Anterior cingulate cortex (tissue), 58 donors: Measurements from ENCODE around the gene CELF2.
A peak's percentile ranks its signal among the peaks of the same experiment; 100 is the strongest.

Experiments
- DNase-seq, 58 donors: peaks; one replicate each; lab custom pipeline; 2025; lab: John Stamatoyannopoulos, UW

CELF2 gene

DNA sequence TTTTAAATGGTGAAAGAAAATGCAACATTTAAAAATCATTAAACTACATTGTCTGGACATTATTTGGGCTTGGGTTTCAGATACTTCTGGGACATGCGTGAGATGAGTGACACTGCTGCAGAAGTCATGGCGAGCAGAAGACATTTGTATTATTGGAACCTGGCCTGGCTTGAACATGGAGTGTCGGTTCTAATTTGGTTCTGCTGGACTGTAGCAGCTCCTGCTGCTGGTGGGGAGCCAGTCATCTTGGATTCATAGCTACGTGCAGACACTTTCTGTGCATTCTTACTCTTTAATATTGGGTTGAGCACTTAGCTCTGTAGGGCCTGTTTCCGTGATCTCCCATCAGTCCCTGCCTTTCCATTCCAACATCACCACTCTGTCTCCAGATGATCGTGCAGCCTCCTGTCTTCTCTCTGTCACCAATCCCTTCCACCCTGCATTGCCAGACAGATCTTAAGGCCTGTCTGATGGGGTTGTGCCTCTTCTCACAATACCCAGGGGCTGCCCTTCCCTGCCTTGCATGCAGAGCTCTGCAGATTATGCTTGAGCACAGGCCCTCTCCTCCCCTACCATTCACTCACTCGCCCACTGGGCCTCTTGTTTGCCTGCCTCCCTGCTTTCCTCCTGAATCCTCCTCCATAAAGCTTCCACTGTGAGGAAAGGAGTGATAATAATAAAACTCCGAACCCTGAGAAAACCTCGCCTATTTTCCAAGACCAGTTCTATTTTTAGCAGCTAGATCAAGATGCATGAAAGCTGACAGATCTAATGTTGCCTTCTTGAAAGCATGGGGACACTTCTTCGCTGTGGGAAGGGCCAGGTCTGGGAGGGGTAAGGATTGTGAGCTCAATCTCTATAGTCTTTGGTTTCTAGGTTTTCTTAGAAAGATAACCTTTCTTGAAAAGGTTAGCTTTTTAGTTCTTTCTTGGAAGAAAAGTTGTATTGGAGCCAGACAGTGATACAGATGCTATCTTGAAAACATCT lies 32.9 kb downstream of the CELF2 start:
- DNase-seq, result no peak

DNA sequence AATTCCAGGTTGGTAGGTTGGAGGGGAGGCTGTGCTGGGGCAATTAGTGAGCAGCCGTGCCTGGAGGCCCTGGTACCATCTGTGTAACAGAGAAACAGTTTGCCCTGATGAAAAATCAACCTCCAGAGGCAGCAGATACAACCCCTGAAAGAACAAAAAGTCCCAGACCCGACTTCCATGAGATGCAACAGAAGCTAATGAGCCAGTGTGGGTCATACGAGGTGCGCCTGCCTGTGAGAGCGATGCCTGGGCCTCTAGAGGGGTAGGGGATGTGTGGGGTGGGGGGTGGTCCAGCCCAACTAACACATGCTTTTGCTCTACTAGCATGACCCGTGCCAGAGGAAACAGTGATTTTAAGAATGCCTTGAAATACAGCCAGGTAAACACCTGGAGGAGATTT lies 39.3 kb downstream of the CELF2 start:
- no peak for DNase-seq

DNA sequence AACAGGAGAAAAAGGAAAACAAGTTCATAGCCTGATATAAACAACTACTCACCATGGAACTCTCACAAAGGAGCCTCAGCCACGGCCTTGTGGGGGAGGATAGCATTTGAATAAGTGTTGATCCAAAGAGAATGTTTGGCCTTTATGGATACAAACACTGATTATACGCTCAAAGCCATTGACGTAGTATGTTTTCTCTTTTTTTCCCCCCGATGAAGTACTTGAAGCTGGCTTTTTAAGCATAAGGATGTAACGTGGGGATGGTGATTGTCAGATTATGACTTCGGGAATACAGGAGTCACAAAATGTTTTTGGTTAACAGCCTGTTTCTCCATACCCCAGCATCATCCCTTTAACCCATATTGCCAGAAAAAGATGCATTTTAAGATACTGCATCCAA lies 39.8 kb downstream of the CELF2 start:
- no peak for DNase-seq

DNA sequence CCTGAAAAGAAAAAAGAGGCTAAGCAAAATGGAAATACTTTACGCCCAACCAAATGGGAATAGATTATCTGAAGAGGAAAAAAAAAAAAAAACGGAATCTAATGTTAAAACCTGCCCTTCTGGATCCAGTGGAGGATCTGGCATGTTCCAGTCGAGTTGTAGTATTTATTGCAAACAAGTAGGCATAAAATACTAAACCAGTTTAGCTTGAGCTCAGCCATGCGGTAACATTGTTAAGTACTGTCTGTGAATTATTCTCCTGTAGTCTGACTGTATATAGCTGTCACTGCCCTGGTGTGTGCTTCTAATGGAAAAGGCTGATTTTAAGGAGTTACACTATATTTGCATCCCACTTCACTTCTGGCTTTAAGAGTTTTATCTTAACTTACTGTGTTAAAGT lies 40.3 kb downstream of the CELF2 start:
- no peak for DNase-seq

DNA sequence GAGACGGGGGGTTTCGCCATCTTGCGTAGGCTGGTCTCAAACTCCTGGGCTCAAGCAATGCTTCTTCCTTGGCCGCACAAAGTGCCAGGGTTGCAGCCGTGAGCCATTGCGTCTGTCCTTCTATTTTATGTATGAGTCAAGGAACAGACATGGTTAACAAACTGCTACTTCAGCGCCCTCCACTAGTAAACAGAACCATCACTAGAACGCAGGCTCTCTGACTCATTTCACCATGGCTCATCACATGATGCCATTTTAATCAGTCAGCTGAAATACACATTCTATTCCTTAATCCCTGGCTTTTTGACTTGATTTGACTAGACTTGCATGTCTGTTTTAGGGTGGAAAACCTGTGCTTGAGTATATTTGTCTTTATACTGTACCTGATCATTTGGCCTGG lies 41.3 kb downstream of the CELF2 start:
- DNase-seq, result no peak

DNA sequence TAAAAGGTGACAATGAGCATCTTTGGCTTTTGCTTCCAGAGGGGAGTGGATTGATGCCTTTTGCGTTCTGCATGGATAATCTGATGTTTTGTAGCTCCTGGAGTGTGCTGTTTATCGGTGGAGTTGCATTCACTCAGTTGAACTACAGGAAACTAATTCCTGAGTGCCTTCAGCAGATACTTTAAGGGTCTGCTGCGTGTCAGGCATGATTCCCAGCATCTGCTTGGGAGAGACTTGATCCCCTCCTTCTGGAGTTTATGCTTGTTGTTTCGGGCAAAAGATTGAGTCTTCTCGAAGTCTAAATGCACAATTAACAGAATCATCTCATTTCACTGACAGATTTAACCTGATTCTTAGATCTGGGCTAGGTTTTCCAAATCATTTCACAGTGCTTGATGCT lies 46.2 kb downstream of the CELF2 start:
- DNase-seq, result no peak

DNA sequence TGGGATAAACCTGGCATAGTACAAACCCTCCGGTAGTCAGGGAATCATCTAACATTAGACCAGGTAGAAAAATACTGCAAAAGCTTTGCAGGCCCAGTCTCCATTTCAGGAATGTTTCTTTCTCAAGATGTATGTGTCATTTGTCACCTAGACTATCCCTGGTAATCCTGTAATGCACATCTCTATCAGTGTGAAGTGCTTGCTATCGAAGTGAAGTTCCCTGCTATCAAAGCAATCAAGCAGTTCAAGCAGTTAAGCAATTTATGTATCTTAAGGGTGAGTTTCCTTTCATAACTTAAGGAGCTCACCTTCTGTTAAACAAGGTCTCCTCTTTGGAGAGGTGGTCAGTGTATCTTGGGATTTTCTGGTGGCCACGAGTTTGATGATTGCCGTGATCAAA lies 47.2 kb downstream of the CELF2 start:
- DNase-seq, result no peak

DNA sequence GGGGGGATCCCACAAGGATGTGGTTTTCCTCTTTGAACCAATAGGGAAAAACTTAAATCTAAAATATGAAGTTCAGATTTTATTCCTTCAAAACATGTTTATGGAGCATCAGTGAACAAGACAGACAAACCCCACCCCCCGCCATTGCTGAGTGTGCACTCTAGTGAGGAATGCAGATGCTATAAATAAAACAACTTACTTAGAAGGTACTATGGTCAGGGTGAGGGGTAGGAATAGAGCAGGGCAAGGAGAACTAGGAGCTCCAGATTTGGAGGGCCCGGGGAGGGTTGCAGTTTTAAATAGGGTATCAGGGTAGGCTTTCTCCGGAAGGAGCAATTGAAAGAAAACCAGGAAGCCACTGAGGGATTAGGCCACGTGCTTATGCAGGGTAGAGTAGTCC lies 47.9 kb downstream of the CELF2 start:
- DNase-seq, result no peak

DNA sequence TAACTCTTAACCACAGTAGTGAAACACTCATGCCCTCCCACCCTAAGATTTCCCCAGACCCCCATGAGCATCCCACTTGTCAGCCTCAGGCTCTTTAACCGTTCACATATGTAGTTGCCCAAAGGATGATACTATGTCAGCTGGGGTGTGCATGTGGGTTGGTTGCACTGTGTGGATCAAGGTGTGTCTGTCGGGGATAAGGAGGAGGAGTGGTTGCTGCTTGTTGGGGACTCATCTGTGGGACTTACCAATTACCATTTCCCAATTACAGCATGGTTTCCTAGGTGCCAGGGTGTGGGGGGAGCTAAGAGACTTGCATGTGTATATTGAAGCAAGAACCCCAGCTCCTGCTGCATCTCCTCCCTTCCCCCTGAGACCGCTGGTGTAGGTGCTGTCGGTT lies 48.8 kb downstream of the CELF2 start:
- DNase-seq, result no peak

DNA sequence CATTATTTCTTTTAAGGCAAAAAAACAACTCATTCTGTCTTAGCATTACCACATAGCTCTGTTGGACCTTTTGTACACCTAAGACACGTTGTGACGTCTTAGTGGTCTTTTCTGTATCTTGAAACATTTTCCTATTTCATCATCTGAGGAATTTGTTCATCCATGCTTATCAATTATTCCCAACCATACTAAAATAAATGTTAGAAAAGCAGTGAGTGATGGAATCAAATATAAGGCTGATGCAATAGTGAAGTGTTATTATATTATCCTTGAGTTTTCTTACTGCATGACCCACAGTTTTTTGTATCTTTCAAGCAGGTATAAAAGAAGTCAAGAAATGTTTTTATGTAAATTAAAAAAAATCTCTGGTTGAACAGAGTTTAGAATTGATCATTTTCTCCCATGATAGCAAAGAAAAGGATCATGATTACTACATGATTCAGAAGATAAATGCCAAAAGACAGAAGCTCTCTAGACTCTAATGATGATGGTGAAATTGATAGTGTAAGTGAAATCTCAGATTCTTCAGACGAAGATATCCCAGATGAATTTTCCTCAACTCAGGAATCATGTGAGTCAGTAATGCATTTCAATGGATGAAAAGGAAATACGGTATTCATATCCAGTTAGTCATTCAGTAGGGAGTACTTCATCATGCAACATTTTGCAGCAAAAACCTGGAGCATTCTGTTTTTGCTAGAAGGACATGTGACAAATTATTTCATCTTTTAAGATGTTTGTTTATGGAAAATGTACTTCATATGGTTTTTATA lies 51.4 kb downstream of the CELF2 start:
- DNase-seq, result no peak

DNA sequence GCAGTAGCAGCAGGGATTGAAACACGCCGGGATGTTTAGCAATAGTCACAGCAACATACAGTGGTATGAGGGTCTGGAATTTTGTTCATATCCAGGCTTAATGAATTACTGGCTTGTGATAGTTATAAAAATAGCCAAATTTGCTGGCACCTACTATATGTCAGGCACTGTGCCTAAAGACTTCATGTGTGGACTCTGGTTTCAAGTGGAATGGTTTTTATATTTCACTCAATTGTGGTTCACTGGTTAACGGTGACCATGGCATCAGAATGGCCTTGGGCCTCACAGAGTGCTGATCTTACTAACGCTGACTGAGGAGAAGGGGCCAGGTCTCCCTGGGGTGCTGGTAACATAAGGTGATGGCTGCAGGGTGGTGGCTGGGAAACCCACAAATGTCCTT lies 55.7 kb downstream of the CELF2 start:
- no peak for DNase-seq

DNA sequence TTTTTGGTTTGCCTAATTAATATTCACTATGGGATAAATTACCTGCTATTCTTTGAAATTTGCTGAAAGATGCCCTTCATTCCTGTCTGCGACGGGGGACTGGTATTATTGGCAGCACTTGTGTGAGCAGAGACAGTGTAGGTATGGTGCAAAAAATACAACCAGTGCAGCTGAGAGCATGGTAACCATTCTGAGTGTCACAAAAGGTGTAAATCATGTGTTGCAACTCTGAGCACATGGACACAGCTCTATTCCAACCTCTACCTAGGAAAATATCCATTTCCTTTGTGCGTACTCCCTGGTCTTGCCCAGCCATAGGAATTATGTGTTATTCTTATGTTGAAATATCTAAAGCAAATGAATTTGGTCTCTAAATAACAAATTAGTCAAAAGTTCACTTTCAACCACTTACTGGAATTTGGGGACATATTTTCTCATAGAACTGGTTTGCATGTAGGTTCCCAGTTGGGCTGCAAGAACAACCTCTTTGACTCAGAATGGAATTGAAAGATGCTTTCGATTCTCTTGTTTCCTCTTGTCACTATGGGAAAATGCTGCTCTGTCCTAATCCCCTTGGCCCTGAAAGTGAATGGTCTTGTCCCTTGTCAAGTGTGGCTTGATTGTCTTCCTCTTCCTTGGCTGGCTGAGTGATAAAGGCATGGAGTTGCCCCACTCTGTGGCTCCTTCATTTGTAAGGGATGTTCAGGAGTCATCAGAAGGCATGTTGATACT lies 57.0 kb downstream of the CELF2 start:
- no peak for DNase-seq

DNA sequence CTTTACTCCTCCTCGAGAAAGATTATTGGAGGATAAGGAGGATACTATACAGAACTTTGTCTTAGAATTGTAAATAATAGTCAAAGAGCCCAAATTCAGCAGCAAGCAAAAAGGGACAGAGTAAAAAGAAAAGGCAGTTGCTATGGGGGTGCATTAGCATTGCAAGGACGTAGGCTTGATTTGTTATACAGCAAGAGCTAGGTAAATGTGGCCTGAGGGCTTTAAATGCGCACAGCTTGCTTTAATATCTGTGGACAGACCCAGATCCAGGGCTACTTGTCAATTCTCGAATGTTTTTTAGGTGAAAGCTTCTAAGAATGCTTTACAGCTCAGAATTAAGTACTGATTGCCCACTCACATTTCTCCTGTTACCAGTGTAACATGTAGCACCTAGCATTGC lies 58.5 kb downstream of the CELF2 start:
- no peak for DNase-seq

DNA sequence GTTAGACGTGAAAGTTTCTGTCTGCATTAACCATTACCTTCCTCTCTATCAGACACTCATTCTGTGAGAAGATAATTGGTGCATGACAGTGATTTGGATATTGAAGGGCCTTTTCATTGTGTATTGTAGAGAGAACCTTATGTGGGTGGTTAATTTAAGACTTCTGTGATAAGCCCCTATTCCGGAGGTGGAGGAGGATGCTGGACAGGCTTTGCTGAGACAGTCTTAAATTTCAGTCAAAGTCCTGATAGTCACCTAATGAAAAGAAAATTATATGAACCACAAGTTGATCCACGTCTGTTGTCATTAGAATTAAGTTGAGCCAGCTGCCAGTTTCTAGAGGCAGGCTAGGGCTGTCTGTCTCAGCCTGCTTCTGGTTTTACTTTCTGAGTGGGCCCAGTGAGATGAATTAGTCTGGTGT lies 62.9 kb downstream of the CELF2 start:
- DNase-seq, result no peak

DNA sequence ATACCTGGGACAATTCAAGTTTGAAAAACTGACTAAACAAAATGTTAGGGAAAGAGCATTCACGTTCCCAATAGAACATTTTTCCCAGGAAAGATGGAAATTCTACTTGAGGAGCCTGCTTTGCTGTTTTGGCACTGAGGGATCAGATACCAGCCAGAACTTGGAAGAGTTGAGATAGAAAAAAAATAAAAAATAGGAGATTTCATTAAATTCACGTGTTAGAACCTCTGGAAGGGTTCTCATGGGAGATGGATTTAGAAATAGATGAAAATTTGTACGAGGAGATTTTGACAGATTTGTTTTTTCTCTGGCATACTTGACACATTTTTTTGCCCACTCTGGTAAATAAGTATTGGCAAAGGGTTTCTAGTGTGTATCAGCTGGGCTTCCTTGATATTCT lies 63.7 kb downstream of the CELF2 start:
- no peak for DNase-seq

DNA sequence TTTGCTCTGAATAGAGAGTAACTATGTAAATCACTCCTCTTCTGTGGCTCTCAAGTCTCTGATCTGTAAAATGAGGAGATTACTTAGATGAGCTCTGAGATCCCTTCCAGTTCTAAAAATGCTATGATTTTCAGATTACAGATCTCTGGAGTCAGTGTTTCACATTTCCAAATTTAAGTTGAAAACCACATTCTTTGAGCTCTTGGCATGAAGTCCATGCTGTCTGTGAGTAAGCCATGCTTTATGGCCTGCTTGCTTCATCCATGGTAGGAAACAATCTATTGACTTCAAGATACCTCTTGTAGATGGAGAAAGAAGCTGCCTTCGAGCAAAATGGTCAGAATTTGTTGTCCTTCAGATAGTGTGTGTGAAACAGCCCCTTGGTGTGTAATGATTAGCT lies 64.9 kb downstream of the CELF2 start:
- DNase-seq, result no peak

DNA sequence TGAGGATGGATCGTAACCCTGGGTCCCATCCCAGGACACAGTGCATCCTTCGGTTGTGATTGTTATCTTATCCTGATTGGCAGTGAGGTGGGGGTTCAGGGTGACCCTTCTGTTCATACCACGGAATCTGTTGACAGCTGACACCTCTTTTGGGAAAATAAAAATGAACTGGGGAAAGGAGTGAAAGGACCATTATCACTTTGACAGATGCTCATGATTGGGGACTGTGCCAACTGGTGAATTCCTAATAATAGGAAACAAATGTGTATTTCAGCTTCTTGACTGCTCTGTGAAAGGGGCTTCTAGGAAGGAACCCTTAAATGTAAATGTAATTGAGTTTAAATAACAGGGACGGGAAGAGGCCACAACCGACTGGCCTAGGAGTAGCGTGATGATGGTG lies 65.4 kb downstream of the CELF2 start:
- no peak for DNase-seq

DNA sequence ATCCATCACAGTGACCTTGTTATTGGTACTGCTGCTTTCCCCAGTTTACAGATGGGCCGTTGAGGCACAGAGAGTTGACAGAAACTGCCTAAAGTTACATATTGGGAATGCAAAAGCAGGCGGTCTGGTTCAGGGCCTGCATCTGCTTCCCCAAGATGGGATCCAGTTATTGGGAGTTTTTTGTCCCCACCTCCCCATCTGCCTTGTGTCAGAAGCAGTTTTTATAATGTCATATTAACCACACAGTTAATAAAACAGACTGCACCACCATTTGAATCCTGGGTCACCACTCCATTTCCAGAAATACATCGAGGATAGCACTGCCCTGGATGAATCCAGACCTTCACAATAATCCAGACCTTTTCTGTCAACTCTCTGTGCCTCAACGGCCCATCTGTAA lies 67.9 kb downstream of the CELF2 start:
- DNase-seq, result no peak

DNA sequence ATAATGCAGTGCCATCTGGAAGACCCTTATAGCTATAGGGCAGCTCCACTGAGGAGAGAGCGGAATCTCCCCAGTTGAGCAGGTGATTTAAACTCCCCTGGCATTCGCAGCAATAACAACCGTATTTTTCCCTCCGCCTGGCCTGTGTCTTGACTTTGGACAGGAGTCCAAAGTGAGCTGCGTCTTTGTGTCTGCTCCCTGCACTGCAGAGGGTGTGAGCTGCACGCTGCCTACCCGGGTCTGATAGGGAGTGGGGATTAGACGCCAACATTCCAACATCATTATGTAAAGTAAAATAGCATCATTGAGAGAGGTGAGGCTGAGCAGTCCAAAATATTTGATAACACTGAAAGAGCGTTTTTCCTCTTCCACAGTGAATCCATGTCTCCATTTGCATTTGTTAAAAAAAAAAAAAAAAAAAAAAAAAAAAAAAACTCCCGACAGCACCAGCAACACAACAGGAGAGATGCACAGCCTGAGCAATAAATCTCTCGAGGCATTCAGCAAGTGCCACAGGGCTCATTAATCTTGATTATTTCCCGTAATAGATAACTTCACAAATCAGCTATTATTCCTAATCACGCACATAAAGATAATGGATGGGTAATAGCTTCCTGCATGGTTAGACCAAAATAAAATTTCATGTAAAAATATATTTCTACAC lies 68.6 kb downstream of the CELF2 start:
- DNase-seq, result no peak

DNA sequence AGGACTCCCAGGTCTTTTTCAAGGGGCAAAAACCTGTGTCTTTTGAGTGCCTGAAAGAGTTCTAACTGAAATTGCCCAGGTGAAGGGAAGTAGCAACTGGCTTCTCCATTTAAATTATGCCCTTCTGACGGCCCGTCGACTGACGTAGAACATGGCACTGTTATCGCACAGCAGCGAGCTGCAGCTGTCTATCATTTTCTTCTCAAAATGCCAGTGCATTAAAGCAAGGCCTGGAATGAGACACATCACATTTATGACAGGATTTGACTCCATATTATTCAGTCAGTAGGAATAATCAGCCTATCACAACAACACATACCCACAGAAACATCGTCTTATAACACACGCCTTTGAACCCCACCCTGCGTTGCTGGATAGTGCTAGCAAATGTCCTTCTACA lies 69.7 kb downstream of the CELF2 start:
- no peak for DNase-seq

DNA sequence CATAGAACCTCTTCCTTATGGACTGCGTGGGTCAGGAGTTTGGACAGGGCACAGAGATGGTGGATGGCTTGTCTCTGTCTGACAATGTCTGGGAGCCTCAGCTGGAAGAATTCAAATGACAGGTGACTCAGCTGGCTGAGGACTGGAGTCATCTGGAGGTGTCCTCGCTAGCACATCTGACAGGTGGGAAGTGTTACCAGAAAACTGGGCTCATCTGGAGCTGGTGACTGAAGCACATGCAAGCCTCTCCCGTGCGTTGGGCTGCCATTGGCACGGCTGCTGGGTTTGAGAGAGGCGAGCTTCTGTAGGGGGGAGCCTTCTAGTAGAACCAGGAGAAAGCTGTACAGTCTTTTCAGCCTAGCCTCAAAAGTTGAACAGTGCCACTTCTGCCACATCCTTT lies 71.0 kb downstream of the CELF2 start:
- DNase-seq, result peak in 1 of 58 donors; percentile 57
